ENCODE measurements around the gene DNTTIP2.

Gene DNTTIP2

DNA sequence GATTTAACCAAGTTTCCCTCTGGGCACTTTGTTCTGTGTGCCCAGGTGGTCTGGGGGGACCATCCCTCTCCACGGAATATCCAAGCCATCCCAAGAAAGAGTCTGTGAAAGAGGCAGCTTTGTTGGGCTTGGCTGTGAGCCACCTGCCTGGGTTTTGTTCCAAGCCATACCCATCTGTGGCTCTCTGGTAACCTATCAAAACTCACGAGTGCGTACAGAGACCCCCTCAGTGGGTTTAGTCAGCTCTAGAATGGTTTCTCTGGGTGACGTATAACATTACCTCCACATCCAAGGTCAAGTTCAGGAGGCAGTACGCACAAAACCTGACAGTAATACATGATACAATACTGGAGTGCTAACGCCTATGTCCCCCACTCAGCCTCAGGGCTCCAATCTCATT, 54.2 kb downstream of the DNTTIP2 start:
- H3K36me3 ChIP-seq, result no peaks in the 10 kb centered on the region
- no peak for DNase-seq
- no peaks in the 10 kb centered on the region for H3K9me3 ChIP-seq (ENCODE audit: severe bottlenecking)
- TF ChIP-seq, protein P1, sequence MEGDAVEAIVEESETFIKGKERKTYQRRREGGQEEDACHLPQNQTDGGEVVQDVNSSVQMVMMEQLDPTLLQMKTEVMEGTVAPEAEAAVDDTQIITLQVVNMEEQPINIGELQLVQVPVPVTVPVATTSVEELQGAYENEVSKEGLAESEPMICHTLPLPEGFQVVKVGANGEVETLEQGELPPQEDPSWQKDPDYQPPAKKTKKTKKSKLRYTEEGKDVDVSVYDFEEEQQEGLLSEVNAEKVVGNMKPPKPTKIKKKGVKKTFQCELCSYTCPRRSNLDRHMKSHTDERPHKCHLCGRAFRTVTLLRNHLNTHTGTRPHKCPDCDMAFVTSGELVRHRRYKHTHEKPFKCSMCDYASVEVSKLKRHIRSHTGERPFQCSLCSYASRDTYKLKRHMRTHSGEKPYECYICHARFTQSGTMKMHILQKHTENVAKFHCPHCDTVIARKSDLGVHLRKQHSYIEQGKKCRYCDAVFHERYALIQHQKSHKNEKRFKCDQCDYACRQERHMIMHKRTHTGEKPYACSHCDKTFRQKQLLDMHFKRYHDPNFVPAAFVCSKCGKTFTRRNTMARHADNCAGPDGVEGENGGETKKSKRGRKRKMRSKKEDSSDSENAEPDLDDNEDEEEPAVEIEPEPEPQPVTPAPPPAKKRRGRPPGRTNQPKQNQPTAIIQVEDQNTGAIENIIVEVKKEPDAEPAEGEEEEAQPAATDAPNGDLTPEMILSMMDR (IDR thresholded peaks at IDR 0.05; ENCODE audit: low read depth, low read length), result no peak
- no peaks in the 10 kb centered on the region for H3K27me3 ChIP-seq (ENCODE audit: insufficient read depth, low read depth, severe bottlenecking)
- no peak overlapping the region for H3K27ac ChIP-seq
- no peak overlapping the region for H3K4me3 ChIP-seq (ENCODE audit: low read depth, low read length)

DNA sequence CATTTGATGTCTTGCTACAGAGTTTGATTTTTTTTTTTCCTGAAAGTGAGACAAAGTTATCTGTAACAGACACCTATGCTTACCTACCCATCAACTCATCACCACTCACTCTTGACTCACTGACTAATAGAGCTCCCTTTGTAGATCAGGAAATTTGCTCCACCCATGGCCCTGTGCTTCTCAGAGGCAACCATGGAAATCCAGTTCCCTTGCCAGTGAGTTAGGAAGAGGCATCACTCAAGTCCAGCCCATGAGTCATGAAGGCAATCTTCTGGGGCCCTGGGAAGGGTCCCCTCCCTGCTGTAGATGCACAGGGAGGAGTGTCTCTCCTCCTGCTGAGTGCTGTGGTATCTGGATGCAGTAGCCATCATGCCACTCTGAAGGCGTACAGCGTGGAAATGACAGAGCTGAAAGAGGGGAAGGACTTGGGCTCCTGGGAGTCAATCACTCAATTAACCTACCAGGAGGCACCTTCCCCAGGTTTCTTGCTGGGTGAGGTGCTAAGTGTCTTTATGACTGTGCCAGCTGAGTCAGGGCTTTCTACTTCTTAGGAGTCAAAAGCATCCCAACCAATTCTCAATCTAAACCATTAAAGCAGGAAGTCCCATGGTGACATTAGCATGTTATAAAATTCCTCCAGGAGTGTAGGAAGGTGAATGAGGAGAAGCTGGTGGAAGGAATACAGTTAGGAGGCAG, 56.1 kb downstream of the DNTTIP2 start:
- Histone ChIP-seq H3K4me3 (ENCODE audit: low read depth, low read length) (no peak overlapping the region), H3K27ac (no peak overlapping the region), H3K36me3 (no peaks in the 10 kb centered on the region), H3K9me3 (ENCODE audit: severe bottlenecking) (no peaks in the 10 kb centered on the region), H3K27me3 (ENCODE audit: insufficient read depth, low read depth, severe bottlenecking) (no peaks in the 10 kb centered on the region)
- DNase-seq, result no peak
- TF ChIP-seq, protein P1 (IDR thresholded peaks at IDR 0.05; ENCODE audit: low read depth, low read length), result no peak

DNA sequence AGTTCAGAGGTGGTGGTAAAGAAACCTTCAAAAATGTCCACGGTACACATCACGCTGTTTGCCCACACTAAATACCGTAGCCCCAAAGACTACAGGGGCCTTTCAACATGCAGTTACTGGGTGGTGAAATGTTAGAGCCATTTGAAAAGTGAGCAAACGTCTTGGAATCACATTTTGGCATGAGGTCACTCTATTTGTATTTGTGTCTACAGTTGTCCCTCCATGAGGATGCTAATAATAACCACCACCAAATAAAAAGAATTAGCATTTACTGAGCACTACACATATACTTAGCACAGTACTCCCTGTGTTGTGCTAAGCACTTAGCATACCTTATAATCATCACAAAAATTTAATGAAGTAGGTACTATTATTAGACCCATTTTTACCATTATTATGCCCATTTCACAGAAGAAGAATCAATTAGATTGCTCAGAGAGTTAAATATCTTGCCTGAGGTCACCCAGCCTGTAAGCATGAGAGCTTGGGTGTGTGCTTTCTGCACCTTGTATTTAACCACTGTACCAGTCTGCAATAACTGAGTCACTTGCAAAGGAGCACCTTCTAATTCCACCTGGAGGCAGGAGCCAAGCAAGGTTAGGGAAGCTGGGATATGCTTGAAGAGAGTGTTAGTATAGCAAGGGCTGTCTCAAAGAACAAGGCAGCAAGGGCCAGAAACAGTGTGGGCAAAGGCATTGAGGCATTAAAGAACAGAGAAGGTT, 57.4 kb downstream of the DNTTIP2 start:
- no peak overlapping the region for H3K4me3 ChIP-seq (ENCODE audit: low read depth, low read length)
- TF ChIP-seq, protein P1 (IDR thresholded peaks at IDR 0.05; ENCODE audit: low read depth, low read length), result no peak
- H3K27ac ChIP-seq, result no peak overlapping the region
- H3K36me3 ChIP-seq, result no peaks in the 10 kb centered on the region
- no peak for DNase-seq
- H3K9me3 ChIP-seq (ENCODE audit: severe bottlenecking), result no peaks in the 10 kb centered on the region
- H3K27me3 ChIP-seq (ENCODE audit: insufficient read depth, low read depth, severe bottlenecking), result no peaks in the 10 kb centered on the region

DNA sequence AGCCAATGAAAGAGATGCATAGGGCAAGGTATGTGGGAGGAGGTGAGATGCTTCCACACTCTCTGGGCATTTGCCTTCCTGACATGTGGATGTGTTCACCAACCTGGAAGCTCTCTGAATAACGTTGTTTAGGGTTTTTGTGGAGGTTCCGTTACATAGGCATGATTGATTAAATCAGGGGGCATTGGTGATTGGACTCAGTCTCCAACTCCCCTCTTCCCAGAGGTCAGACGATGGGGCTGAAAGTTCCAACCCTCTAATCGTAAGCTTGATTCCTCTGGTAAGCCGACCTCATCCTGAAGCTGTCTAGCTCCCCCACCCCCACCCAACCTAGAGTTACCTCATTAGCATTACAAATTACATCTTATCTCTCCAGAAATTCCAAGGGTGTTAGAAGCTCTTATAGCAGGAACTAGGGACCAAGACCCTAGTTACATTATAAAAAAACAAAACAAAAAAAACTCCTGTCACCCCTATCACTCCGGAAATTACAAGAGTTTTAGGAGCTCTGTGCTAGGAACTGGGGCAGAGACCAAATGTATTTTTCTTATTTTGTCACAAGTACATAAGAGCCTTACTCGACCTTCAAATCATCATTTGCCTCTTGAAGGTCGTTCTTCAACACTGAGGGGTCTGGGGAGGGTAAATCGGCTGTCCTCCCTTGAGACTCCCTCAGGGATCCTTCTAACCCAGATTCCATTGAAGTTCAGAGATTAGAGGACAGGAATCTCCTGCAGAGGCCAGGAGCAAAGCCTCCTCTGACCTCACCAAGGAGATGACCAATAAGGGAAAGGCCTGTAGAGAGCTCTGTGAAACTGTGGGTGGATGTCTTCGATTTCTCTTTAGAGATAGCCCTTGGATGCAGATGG, 58.2 kb downstream of the DNTTIP2 start:
- Histone ChIP-seq H3K27ac (no peak overlapping the region), H3K27me3 (ENCODE audit: insufficient read depth, low read depth, severe bottlenecking) (no peaks in the 10 kb centered on the region), H3K36me3 (no peaks in the 10 kb centered on the region), H3K9me3 (ENCODE audit: severe bottlenecking) (no peaks in the 10 kb centered on the region), H3K4me3 (ENCODE audit: low read depth, low read length) (no peak overlapping the region)
- TF ChIP-seq, protein P1 (IDR thresholded peaks at IDR 0.05; ENCODE audit: low read depth, low read length), result no peak
- no peak for DNase-seq

DNA sequence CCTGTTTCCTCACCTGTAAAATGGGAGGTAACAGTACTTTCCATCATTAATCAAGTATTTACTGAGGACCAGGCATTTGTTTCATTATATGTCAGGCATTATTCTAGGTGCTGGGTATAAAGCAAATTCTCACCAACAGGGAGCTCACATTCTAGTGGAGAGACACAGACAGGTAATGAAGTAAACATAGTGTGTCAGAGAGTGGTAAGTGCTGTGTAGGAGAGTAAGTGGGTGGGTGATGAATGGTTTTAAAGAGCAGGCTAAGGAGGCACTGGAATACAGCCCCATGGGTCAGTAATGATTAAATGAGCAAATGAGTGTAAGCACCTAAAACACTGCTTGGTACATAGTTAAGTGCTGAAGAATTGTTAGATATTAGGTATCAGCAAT, 60.4 kb downstream of the DNTTIP2 start:
- H3K36me3 ChIP-seq, result no peaks in the 10 kb centered on the region
- no peak overlapping the region for H3K4me3 ChIP-seq (ENCODE audit: low read depth, low read length)
- DNase-seq, result no peak
- H3K27me3 ChIP-seq (ENCODE audit: insufficient read depth, low read depth, severe bottlenecking), result no peaks in the 10 kb centered on the region
- no peak overlapping the region for H3K27ac ChIP-seq
- TF ChIP-seq, protein P1 (IDR thresholded peaks at IDR 0.05; ENCODE audit: low read depth, low read length), result no peak
- no peaks in the 10 kb centered on the region for H3K9me3 ChIP-seq (ENCODE audit: severe bottlenecking)

All from WERI-Rb-1 (cell line).